ENCODE data around the gene MPO. TPM values are rescaled to one million over a fixed set of nuclear protein-coding genes. Genes with fewer than 3 reads are reported as not detected.
A peak's percentile ranks its signal among the peaks of the same experiment; 100 is the strongest.

Gene MPO
- total RNA-seq, 2 donors from 2014 or later, result 0.57 TPM; not detected in 1

GRCh38 chr17:58305626-58306025 is 24.9 kb upstream of the MPO start:
- Histone ChIP-seq H3K4me1 (replicated peaks) (no peaks in the 10 kb centered on the region), H3K36me3 (no peaks in the 10 kb centered on the region), H3K4me3 (no peak overlapping the region), H3K9me3 (no peaks in the 10 kb centered on the region), H3K27me3 (replicated peaks; ENCODE audit: insufficient read depth) (no peaks in the 10 kb centered on the region), H3K27ac (no peak overlapping the region)
- WGBS, result 80% methylated on average over 8 of the region's 8 CpGs
- TF ChIP-seq POLR2AphosphoS5 (IDR thresholded peaks at IDR 0.05) (no peak), POLR2A (IDR thresholded peaks at IDR 0.05) (no peak), CTCF (IDR thresholded peaks at IDR 0.05) (no peak)
- DNase-seq (ENCODE audit: low spot score), result no peak
- intact Hi-C loops (cut with DNase I), result no loop called here

DNA sequence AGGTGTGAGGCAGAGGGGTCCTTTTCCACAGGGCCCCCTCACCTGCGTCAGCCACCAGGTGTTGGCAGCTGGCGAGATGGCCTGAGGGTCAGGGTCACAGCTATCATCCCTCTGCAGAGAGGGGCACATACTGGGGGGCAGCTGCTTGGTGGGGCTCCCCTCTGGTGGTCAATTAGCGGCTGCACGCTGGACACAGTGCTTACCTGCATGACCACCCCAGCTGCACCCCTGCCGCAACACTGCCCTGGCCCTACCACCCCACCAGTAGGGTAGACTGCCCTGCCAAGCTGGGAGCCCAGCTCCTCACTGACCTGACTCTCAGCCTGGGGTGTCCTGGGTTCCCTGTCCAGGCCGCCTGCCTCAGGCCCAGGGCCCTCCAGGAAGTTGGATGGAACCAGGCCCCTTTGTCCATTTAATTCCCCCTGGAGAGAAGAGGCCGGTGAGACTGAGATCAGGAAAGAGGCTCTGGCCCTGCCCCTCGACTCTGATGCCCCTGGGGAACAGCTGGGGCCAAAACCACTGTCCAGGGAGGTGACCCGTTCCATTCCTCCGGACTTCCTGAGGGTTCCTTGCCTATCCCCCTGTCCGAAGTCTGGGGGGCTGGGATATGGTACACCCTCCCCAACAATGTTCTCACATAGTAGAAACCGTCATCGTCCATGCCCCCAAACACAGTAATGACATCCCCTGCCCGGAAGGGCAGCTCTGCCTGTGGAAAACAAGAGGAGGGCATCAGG is 24.2 kb upstream of the MPO start:
- 95% methylated on average over 13 of the region's 14 CpGs for WGBS
- H3K9me3 ChIP-seq, result no peaks in the 10 kb centered on the region
- no peaks in the 10 kb centered on the region for H3K27me3 ChIP-seq (replicated peaks; ENCODE audit: insufficient read depth)
- H3K4me3 ChIP-seq, result no peak overlapping the region
- no peaks in the 10 kb centered on the region for H3K4me1 ChIP-seq (replicated peaks)
- no peaks in the 10 kb centered on the region for H3K36me3 ChIP-seq
- TF ChIP-seq POLR2AphosphoS5 (IDR thresholded peaks at IDR 0.05), result no peak
- no peak for TF ChIP-seq POLR2A (IDR thresholded peaks at IDR 0.05)
- no peak for TF ChIP-seq CTCF (IDR thresholded peaks at IDR 0.05)
- no peak overlapping the region for H3K27ac ChIP-seq
- intact Hi-C loops (cut with DNase I), result no loop called here
- DNase-seq (ENCODE audit: low spot score), result no peak

DNA sequence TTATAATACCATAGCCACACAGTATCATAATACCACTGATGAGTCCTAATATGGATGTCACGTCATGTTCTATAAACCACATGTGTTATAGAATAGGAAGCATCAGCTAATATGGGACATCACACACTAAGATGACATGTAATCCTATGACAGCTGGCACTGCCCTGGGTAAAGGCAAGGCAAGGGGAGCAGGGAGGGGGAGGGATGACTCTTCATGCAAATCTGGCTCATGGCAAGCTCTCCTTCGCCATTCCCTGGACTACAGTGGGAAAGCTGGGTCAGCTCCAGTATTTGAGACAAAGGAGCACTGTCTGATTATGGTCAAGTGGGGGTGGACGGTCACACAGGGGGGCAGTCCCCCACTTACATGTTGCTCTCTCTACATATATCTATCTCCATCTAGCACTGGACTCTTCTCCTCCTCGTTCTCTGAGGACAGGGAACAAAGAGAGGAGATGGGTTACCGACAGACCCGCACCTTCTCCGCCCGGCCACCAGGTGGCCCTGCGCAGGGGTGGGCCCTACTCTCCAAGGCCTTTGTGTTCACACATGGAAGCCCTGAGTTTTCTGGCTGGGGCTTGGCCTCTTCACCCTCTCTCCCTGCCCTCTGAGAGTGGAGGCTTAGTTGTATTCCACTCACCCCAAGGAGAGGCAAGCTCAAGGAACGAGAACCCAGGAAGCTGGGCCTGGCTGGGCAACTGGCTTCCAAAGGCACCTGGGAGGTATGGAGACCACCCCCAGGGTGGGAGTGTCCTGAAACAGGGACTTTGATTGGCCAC is 23.4 kb upstream of the MPO start:
- intact Hi-C loops (cut with DNase I), result no loop called here
- H3K9me3 ChIP-seq, result no peaks in the 10 kb centered on the region
- H3K36me3 ChIP-seq, result no peaks in the 10 kb centered on the region
- H3K4me1 ChIP-seq (replicated peaks), result no peaks in the 10 kb centered on the region
- H3K27me3 ChIP-seq (replicated peaks; ENCODE audit: insufficient read depth), result no peaks in the 10 kb centered on the region
- H3K4me3 ChIP-seq, result no peak overlapping the region
- TF ChIP-seq CTCF (IDR thresholded peaks at IDR 0.05) (peak; percentile 32 to 76 (median 60)), POLR2A (IDR thresholded peaks at IDR 0.05) (no peak), POLR2AphosphoS5 (IDR thresholded peaks at IDR 0.05) (no peak)
- H3K27ac ChIP-seq, result no peak overlapping the region
- no peak for DNase-seq (ENCODE audit: low spot score)
- WGBS, result 57% methylated on average over 10 of the region's 10 CpGs

GRCh38 chr17:58302919-58303585 is 22.3 kb upstream of the MPO start:
- H3K36me3 ChIP-seq, result no peaks in the 10 kb centered on the region
- no peak overlapping the region for H3K4me3 ChIP-seq
- no peak for DNase-seq (ENCODE audit: low spot score)
- TF ChIP-seq POLR2A (IDR thresholded peaks at IDR 0.05), result no peak
- TF ChIP-seq CTCF (IDR thresholded peaks at IDR 0.05), result no peak
- no peak for TF ChIP-seq POLR2AphosphoS5 (IDR thresholded peaks at IDR 0.05)
- no peaks in the 10 kb centered on the region for H3K4me1 ChIP-seq (replicated peaks)
- H3K27me3 ChIP-seq (replicated peaks; ENCODE audit: insufficient read depth), result no peaks in the 10 kb centered on the region
- intact Hi-C loops (cut with DNase I), result no loop called here
- H3K27ac ChIP-seq, result no peak overlapping the region
- H3K9me3 ChIP-seq, result no peaks in the 10 kb centered on the region
- 88% methylated on average over 9 of the region's 9 CpGs for WGBS
